ENCODE results near the gene CUL4A. TPM values are rescaled to one million over a fixed set of nuclear protein-coding genes. Genes with fewer than 3 reads are reported as not detected.

The CUL4A gene
- polyA plus RNA-seq, 1 of the 3 experiments (the other 2 are of a cell fraction) = 51.2 TPM

- Histone ChIP-seq H3K27ac (ENCODE audit: low read depth in 2 of 2, low read length in 1 of 2) (peak overlapping the region; percentile 47 to 97), H3K79me2 (ENCODE audit: insufficient read depth) (peaks cover 29% of the 10 kb centered on the region), H3K4me2 (peak overlapping the region; percentile 34), H3K9me2 (no peaks in the 10 kb centered on the region), H3F3A (replicated peaks; ENCODE audit: insufficient read depth) (peaks cover 23% of the 10 kb centered on the region), H3K9ac (peak overlapping the region; percentile 27; the same call in 1 of the 2 replicates), H2AFZ (ENCODE audit: low read depth) (no peak overlapping the region), H3K9me3 (no peaks in the 10 kb centered on the region), H3K36me3 (replicated peaks in 1 of 2; ENCODE audit: control insufficient read depth in 1 of 2, insufficient read depth in 2 of 2, low read length in 1 of 2) (peaks cover 40 to 68% of the 10 kb centered on the region in 2 experiments), H3K4me3 (ENCODE audit: low read depth in 2 of 2, low read length in 1 of 2) (no peak overlapping the region), H3K27me3 (ENCODE audit: insufficient read depth) (no peaks in the 10 kb centered on the region), H4K20me1 (ENCODE audit: insufficient read depth) (no peaks in the 10 kb centered on the region), H3K4me1 (ENCODE audit: control insufficient read depth in 1 of 2, insufficient read depth in 2 of 2, low read depth in 1 of 2, low read length in 1 of 2) (peaks cover 0 to 7% of the 10 kb centered on the region in 2 experiments; a peak in 2 of 4 replicates)
- WGBS (ENCODE audit: low lambda C conversion rate) = 91% methylated on average over 23 of the region's 23 CpGs
- ChIA-PET POLR2A (no interaction called here), CTCF (interaction anchor here (0.8 kb wide), 1 partner anchor 206 kb away, joined by 3 read pairs; no protein-coding TSS in a partner anchor)
- no peak for DNase-seq
- TF ChIP-seq FOSL2 (IDR thresholded peaks at IDR 0.05; ENCODE audit: borderline replicate concordance, low read depth) (no peak), YY1 (IDR thresholded peaks at IDR 0.05; ENCODE audit: low read depth) (no peak), RAD21 (IDR thresholded peaks at IDR 0.05; ENCODE audit: low read length) (no peak), FOXM1 (IDR thresholded peaks at IDR 0.05; ENCODE audit: low read depth) (no peak), MEF2A (IDR thresholded peaks at IDR 0.05; ENCODE audit: borderline replicate concordance, low read depth) (no peak), MXI1 (IDR thresholded peaks at IDR 0.05; ENCODE audit: low read depth, low read length) (no peak), SMC3 (IDR thresholded peaks at IDR 0.05; ENCODE audit: low read depth, low read length) (no peak)
Measured at GRCh38 chr13:113187883-113188665, 21.3 kb upstream of the CUL4A start.

DNA sequence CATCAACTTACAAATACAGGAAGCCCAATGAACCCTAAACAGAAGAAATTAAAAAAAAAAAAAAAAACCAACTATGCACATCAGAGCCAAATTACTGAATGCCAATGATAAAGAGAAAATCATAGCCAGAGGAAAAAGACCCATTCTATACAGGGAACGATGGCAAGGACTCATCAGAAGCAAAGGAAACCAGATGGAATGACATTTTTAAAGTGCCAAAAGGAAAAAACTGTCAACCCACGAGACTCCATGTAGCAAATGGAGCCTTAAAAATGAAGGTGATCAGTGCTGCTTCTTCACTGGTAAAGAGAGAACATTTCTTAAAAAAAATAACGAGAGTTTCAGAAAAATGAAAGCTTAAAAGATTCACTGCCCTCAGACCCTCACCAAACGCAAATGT is 19.2 kb upstream of the CUL4A start:
- CTCF ChIA-PET = interaction anchor here (1.3 kb wide), 1 partner anchor 9 kb away, joined by 3 read pairs; no protein-coding TSS in a partner anchor
- Histone ChIP-seq H3K9me3 (no peaks in the 10 kb centered on the region), H3K79me2 (ENCODE audit: insufficient read depth) (peaks cover 17% of the 10 kb centered on the region), H3K27ac (ENCODE audit: low read depth in 2 of 2, low read length in 1 of 2) (no peak overlapping the region), H3F3A (replicated peaks; ENCODE audit: insufficient read depth) (peaks cover 23% of the 10 kb centered on the region), H3K9ac (no peak overlapping the region), H3K27me3 (ENCODE audit: insufficient read depth) (no peaks in the 10 kb centered on the region), H2AFZ (ENCODE audit: low read depth) (no peak overlapping the region), H3K9me2 (no peaks in the 10 kb centered on the region), H3K36me3 (replicated peaks in 1 of 2; ENCODE audit: control insufficient read depth in 1 of 2, insufficient read depth in 2 of 2, low read length in 1 of 2) (peaks cover 35 to 67% of the 10 kb centered on the region in 2 experiments), H3K4me2 (no peak overlapping the region), H4K20me1 (ENCODE audit: insufficient read depth) (no peaks in the 10 kb centered on the region), H3K4me3 (ENCODE audit: low read depth in 2 of 2, low read length in 1 of 2) (no peak overlapping the region), H3K4me1 (ENCODE audit: control insufficient read depth in 1 of 2, insufficient read depth in 2 of 2, low read depth in 1 of 2, low read length in 1 of 2) (peaks cover 0 to 7% of the 10 kb centered on the region in 2 experiments; a peak in 2 of 4 replicates)
- TF ChIP-seq GATA2 (CRISPR knock-in tag; IDR thresholded peaks at IDR 0.05) (no peak), RCOR1 (IDR thresholded peaks at IDR 0.05; ENCODE audit: low read length) (no peak), PBX3 (IDR thresholded peaks at IDR 0.05) (no peak), FOXM1 (IDR thresholded peaks at IDR 0.05; ENCODE audit: low read depth) (no peak)
- POLR2A ChIA-PET = no interaction called here
- DNase-seq = no peak
- WGBS (ENCODE audit: low lambda C conversion rate) = 92% methylated on average over 4 of the region's 4 CpGs
